Stimulated activated CD4-positive, alpha-beta T cell treated with anti-CD3 and anti-CD28 coated beads, Interleukin-4, amount 100 ng/mL, for 24 hours (primary cell): ENCODE data around the gene DLGAP5.

Experiments
- DNase-seq: peaks from one replicate; pipeline ENCODE4 v3.0.0-alpha.2; 2020

Gene DLGAP5, protein sequence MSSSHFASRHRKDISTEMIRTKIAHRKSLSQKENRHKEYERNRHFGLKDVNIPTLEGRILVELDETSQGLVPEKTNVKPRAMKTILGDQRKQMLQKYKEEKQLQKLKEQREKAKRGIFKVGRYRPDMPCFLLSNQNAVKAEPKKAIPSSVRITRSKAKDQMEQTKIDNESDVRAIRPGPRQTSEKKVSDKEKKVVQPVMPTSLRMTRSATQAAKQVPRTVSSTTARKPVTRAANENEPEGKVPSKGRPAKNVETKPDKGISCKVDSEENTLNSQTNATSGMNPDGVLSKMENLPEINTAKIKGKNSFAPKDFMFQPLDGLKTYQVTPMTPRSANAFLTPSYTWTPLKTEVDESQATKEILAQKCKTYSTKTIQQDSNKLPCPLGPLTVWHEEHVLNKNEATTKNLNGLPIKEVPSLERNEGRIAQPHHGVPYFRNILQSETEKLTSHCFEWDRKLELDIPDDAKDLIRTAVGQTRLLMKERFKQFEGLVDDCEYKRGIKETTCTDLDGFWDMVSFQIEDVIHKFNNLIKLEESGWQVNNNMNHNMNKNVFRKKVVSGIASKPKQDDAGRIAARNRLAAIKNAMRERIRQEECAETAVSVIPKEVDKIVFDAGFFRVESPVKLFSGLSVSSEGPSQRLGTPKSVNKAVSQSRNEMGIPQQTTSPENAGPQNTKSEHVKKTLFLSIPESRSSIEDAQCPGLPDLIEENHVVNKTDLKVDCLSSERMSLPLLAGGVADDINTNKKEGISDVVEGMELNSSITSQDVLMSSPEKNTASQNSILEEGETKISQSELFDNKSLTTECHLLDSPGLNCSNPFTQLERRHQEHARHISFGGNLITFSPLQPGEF

DNA sequence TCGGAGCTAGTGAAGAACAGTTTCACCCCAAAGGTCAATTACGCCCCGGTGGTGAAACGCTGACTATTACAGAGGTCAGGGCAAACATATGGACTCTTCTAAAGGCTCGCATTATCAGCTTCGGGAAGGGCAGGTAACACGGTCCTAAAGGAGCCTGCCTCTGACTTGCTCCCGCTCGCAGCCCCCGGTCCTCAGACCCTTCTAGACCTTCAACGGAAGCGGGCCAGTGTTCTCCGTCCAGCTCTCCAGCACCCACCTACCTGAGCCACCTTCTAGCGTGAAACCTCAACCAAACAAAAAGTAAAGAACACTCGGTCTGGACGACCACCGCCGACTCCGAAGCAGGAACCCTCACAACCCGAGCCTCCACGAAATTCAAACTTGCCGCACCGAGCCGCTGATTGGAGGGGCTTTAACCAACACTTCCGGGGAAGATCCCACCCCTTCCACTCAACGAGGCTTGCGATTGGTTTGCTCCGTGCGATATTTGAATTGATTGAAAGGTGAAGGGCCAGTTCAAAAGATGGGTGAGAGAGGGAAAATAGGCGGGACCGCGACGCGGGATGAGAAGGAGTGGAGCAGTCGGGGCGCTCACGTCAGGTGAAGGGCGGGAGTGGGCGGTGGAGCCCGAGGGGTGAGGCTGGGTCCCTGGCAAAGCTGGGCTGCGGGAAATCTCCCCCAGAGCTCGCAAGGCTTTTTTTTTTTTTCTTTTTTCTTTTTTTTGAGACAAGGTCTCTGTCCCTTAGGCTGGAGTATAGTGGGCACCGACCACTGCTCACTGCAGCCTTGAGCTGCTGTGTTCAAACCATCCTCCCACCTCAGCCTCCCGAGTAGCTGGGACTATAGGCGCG, at the start of gene DLGAP5:
DLGAP5 (minus strand) TSS at position 383 of the 851 bp plus-strand sequence. CDS start 2,406 bp downstream, outside the sequence.
- DNase-seq, result peak; percentile 91

DNA sequence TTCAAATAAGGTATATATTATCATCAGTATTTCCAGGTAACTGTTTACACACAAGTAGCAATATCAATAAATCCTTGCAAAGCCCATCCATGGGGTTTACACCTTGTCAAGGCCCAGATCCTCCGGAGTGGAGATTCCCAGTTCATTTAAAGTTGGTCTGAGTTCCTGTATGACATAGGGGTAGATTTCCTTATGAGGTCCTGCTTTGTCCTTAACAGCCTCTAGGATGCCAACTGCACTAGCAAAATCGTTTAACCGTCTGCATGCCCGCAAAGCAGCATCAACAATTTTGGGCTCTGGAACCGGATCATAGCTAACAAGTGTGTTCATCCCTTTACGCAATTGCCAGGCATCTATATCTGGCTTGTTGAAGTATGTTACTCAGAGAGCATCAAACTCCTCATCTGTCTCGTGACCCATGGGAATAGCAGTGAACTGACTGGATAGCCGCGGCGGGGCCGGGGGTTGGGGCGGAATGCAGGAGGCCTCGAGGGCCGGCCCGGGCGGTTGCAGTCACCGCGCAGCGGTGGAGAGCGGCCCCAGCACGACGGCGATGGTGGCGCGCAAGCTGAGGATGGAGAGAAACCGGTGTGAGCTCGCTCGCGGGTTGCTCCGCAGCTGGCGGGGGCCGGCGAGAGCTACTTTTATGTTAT, 49.3 kb upstream of the DLGAP5 start:
- DNase-seq, result no peak

GRCh38 chr14:55239320-55239719, 47.9 kb upstream of the DLGAP5 start:
- DNase-seq, result no peak

DNA sequence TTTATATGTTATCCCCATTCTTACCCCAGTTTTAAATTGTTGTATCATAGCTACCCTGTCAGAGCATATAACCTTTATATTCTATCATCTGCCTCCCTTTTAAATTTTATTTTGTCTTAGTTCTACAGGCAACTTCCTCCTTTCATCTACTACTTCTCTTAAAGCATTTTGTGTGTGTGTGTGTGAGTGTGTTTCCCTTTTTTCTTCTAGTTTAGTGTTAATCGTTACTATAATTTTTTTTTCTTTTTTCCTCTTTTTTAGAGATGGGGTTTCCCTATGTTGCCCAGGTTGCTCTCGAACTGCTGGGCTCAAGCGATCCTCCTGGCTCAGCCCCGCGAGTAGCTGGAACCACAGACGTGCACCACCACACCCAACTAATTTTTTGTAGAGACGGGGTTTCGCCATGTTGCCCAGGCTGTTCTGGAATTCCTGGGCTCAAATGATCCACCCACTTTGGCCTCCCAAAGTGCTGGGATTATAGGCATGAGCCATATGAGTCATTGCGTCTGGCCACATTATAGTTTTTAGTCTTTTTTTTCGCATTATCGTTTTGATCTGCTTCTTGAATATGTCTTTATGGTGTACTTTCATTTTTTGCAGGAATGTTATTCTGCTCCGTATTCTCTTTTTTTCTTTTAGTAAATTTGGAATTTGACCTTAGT, 46.8 kb upstream of the DLGAP5 start:
- no peak for DNase-seq

DNA sequence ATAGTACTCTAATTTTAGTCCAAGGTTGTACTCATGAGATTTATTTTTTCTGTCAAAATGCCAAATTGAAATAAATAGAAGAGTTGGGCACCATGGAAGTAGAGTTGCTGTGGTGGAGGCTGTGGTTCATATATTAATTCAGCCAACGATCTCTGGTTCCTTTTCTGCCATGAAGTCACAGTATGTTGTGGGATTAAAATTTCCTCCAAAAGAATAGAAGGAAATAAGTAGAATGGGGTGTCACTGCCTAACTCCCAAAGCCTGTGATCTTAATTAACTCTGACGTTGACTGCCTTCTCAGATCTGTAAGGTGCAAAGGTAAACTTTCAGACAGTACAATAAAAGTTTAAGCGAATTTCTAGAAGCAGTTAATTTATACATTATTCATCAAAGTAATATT, 42.2 kb upstream of the DLGAP5 start:
- no peak for DNase-seq

DNA sequence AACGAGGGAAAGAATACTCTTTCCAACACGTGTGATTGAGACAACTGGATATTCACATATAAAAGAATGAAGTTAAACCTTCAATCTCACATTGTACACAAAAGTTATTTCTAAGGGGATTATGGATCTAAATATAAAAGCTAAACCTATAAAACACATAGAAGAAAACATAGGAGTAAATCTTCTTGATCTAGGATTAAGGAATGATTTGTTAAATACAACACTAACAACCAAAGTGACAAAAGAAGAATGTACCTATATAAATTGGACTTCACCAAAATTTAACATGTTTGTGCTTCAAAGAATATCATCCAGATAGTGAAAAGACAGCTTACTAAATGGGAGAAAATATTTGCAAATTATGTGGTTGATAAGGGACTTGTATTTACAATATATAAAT, 36.9 kb upstream of the DLGAP5 start:
- DNase-seq, result no peak

- no peak for DNase-seq
Observed at GRCh38 chr14:55223364-55223763, 32.0 kb upstream of the DLGAP5 start.

- no peak for DNase-seq
Observed at GRCh38 chr14:55221968-55222367, 30.6 kb upstream of the DLGAP5 start.

GRCh38 chr14:55221186-55221585, 29.8 kb upstream of the DLGAP5 start:
- no peak for DNase-seq

GRCh38 chr14:55220230-55220629, 28.8 kb upstream of the DLGAP5 start:
- DNase-seq, result no peak

DNA sequence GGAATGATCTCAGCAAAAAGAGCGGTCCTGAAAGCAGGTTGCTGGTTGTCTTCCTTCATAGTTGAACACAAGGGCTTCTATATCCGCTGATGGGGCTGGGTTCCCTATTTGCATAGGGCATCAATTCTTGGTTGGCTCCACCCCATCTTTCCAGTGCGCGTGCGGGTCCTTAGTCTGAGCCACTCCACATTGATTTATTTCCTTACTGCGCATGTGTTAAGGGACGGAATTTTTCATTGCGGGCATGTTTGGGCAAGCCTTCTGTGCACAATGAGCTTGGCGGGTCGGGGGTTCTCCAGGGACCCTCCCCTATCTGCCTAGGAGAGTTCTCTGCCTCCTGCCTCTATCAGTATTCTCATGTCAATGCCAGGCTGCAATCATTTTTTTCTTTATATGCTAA, 21.2 kb upstream of the DLGAP5 start:
- no peak for DNase-seq

GRCh38 chr14:55207832-55208231, 16.4 kb upstream of the DLGAP5 start:
- DNase-seq, result no peak

DNA sequence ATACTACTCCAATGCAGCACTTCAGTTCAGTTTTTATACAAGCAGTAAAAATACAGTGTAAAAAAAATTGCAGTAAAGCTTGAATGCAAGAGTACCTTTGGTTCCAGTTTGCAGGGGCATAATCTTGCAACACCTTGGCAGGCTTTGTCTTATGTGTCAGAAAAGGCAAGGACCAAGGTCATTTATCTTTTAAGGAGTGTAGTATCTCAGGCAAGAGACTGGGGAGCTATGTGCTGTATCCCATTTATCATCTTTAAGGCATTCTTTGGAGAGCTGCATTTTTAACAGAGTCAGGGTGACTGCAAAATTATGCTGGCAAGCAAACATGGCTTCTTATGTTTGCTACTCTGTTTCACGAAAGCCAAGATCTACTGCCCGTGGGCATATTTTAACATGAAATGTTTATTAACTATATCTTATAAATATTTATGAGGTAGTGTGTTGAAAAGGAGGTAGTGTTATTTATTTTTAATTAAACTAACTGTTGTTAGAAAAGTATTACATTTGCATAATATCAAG, 14.8 kb upstream of the DLGAP5 start:
- no peak for DNase-seq

- DNase-seq, result no peak
Observed at GRCh38 chr14:55201219-55202101, 10.1 kb upstream of the DLGAP5 start.

- DNase-seq, result no peak
Observed at GRCh38 chr14:55200651-55201050, 9.3 kb upstream of the DLGAP5 start.

GRCh38 chr14:55198749-55199148, 7.4 kb upstream of the DLGAP5 start:
- DNase-seq, result no peak

DNA sequence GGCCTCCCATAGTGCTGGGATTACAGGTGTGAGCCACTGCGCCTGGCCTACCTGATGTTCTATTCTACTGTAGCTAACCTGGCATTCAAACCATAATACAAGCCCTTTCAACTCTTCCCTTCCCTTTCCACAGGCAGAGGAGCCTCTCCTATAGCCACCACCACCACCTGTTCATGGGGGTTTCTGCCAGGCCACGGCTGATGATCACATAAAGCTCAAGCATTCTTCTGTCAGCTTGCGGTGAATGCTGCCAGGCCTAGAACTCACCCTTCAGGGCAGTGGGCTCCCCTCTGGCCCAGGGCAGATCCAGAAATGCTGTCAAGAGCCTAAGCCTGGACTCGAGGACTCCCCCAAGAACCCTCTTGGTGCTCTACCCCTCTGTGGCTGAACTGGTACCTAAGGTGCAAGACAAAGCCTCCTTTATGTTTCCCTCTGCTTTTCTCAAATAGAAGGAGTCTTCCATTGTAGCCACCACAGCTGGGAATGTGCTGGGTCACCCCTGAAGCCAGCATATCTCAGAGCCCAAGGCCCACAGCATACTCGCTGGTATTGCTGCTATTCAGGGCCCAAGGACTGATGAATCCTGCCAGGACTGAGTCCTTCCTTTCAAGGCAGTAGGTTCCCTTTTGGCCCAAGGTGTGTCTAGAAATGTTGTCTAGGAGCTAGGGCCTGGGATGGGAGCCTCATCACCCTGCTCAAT, 3.4 kb upstream of the DLGAP5 start:
- DNase-seq, result no peak

DNA sequence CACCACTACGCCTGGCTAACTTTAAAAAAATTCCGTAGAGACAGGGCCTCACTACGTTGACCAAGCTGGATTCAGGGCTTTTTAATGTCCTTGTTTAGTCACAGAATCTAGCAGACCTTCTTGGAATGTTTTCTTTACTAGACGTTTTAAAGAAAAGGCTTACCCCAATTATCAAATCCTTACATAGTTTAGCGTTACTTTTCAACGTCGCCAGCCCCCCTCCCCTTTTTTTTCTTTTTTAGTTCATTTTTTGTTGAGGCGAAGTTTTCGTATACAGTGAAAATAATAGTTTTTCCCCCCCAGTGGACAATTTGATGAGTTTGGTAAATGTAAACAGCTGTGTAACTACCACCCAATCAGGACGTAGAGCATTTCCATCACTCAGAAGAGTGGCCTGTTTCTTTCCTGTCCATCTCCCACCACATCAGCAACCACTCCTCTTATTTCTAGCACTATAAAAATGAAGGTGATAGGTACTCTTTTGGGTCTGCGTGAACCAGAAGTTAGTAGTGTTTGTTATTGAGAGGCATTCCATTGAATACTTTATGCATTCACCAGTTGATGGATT, 753 bp upstream of the DLGAP5 start:
- DNase-seq, result no peak

GRCh38 chr14:55190906-55191202, 531 bp downstream of the DLGAP5 start:
- no peak for DNase-seq
